ENCODE data around the gene MAP3K5.
A peak's percentile ranks its signal among the peaks of the same experiment; 100 is the strongest.

MAP3K5 gene

DNA sequence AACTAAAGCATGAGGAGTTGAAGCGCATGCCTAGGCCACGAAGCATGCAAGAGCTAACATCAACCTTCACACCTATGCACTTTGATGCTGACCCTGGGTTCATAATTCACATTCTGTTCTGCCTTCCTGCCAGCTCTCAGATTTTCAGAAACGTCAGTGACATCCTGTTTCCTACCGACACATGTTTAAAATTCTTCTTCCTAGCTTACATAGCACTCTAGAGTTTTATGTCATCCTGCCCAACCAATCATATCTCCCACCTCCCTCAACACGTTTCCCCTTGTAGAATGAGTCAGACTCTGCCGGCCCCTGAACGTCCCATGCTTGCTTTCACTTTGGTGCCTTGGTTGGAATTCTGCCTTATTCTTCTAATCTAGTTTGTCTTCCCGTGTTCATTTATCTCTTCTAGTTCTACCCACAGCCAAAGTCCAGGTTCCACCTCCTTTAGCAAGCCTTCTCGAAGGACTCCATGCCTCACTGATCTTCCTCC lies 144.9 kb downstream of the MAP3K5 start:
- peak; percentile 70 for DNase-seq (ENCODE audit: low read depth)

DNA sequence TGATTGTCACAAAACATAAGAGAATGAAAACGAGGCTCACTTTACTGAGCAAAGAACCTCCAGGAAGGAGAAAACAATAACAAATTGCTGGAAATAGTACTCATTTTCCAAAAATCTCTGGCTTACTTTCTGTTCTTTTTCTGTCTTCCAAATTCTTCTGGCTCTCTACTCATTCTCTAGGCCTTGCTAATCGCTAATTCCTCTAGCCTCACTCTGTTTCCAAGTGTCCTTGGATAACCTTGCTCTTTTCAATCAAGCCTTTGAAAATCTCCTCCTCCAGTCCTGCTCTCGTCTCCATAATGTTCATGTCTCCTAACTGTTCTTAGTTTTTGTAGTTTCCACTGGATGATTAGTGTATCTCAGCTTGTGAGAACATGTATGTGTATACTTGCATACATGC lies 145.9 kb downstream of the MAP3K5 start:
- DNase-seq (ENCODE audit: low read depth) = no peak

DNA sequence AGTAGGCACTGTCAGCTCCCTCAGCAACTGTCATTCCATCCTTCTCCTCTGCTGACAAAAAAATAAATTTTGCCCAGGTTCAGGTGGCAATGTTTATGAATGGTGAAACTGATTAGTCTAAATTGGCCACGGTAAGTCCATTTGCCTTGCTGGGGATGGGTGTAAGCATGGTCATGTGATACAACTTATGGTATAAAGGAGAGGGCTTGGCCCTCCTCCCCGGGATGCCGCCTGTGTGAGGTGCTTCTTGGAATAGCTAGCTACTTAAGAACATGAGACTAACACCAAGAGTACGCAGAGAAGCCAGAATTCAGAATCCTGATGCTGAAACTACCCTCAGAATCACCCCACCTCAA lies 147.7 kb downstream of the MAP3K5 start:
- DNase-seq (ENCODE audit: low read depth) = no peak

DNA sequence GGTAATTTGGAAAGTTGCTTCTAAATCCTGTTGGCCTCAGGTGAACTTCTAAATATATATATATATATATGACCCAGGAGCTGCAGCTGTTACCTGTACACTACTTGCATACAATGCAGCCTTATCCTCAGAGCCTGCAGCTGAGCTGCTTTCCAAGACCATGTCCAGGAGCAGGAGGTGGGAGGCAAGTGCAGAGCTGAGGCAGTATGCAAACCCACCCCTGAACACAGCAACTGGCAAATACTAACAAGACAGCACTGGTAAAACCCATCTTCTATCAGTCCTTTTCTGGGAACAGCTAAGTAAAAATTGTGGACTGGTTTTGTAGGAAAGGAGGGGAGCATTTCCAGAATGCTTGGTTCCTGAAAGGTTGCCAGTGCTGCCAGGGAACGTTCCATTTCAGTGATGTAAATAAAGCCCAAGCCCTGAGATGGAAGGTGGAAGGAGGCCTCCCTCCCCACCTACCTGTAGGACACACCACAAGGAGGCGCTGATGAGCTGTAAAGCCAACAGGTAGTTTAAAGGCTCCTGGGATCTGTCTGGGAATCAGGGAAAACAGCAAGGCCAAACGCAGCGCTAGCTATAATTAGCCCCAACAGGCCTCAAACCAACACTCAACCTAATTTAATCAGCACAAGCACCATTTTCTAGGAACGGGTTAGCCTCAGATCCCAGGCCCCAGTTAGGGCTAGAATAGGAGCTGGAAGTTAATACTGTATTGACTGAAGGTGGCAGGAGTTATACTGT lies 148.3 kb downstream of the MAP3K5 start:
- peak; percentile 83 for DNase-seq (ENCODE audit: low read depth)

DNA sequence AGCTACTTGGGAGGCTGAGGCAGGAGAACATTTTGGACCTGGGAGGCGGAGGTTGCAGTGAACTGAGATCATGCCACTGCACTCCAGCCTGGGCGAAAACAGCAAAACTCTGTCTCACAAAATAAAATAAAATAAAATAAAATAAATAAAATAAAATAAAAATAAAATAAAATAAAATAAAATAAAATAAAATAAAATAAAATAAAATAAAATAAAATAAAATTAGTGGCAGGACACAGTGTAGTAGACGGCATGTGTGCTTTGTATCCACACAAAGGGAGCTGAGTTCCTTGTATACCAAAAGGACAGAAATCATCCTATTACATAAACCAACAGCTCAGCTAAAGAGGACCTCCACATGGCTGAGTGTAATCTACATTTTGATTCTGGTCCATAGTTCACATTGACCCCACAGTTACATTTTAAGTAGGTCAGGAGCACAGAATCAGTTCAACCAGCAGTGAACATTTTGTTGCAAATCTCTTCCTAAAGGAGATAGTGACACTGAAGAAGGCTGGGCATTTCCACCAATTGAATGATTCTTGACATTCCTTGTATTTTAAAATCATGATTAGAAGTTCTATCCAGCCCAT lies 150.3 kb downstream of the MAP3K5 start:
- no peak for DNase-seq (ENCODE audit: low read depth)

DNA sequence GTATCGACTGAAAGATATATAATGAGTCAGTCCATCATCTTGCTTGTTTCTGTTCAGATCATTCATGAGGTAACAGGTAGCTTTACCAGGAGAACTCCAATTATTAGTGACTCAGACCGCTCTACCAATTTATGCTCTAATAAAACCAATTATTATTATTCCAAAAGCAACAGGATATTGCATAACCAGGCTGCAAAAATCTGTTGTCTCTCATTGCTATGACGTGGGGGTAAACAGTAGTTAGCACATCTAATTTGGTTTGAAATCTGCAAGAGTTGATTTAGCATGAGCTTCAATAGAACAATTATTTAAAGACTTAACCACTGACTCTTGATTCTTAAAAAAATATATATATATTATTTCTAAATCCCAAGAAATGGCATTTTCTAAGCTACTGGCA lies 151.1 kb downstream of the MAP3K5 start:
- DNase-seq (ENCODE audit: low read depth) = no peak

DNA sequence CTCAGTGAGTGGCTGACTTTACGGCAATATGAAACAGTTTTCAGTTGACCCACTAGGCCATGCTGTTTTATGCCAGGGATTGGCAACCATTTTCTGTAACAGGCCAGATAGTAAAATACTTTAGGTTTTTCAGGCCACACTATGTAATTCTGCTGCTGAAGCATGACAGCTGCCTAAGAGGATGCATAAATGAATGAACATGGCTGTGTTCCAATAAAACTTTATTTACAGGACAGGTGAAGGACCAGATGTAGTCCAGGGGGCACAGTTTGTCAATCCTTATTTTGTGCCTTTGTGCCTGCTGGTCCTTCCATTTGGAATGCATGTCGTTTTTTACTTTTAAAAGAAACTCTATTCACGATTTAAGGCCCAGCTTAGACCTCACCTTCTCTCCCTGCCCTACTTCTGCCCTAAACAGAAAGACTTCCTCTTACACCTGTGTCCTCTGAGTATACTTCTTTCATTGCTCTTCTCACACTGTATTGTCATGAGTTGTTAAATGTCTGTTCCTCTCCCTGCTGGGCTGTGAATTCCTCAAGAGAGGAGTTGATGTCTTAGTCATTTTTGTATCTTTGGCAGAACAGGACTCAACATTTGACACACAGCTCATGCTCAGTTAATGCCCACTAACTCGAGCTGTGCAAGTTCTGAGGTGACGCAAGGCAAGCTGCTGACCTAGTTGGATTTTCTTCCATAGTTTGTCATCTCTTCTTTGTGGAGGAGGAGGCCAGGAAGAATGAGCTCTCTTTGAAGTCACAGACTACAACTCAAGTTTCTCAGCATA lies 152.0 kb downstream of the MAP3K5 start:
- peak; percentile 20 for DNase-seq (ENCODE audit: low read depth)

DNA sequence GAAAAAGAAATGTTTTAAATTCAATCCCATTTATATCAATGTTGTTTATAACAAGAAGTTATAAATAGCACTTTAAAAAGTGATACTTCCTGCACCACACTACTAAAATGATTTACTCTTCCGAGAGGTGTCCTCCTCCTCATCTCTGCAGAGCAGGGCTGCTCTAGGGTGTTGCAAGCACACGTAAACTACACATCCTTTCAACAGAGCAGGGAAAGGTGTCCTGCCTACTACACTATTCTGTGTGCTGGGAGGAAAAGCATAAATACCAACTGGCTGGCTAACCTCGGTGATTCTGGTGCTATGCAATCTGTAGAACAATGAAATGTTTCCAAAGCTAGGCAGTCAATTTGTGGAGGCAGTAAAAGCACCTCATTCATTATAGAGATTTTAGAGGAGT lies 152.6 kb downstream of the MAP3K5 start:
- DNase-seq (ENCODE audit: low read depth) = no peak

DNA sequence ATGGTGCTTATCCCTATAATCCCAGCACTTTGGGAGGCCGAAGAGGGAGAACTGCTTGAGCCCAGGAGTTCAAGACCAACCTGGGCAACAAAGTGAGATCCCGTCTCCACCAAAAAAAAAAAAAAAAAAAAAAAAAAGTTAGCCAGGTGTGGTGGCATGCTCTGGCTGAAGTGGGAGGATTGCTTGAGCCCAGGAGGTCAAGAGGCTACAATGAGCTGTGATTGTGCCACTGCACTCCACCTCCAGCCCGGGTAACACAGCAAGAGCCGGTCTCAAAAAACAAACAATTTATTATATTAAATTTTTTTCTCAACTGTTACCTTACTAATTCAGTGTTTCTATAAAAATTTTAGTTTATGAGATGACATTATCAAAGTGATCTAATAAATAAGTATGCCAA lies 156.7 kb downstream of the MAP3K5 start:
- no peak for DNase-seq (ENCODE audit: low read depth)

DNA sequence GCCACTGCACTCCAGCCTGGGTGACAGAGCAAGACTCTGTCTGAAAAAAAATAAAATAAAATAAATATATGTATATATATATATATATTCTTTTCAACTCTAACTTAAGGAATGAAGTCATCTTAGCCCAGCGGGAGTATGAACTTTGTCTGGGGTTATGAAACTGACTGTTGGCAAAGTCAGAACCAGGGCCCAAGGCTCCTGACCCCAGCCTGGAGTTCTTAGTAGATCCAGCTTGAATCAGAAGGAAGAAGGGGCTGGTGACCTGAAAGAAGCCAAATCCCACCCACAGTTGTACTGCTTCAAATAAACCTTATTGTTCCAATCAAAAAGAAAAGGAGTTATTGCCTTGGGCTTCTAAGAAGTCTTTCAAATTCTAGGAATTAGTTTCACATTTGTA lies 158.9 kb downstream of the MAP3K5 start:
- DNase-seq (ENCODE audit: low read depth) = no peak

DNA sequence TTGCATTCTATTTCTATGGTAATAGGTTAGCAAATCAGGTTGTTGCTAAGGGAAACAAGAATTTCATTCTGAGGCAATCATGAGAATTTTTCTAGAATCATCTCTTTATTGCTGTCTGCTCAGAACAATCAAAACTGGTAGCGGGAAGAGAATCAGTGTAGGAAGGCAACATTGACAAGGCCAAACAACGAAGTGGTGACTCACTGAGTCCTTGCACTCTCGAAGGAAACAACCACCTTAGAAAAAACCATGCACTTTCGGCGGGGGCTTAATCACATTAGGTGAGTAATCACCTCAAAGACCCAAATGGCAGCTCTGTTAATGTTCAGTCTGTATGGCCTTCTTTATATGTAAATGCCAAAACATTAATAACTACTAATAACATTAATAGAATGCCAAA lies 163.3 kb downstream of the MAP3K5 start:
- peak; percentile 28 for DNase-seq (ENCODE audit: low read depth)

DNA sequence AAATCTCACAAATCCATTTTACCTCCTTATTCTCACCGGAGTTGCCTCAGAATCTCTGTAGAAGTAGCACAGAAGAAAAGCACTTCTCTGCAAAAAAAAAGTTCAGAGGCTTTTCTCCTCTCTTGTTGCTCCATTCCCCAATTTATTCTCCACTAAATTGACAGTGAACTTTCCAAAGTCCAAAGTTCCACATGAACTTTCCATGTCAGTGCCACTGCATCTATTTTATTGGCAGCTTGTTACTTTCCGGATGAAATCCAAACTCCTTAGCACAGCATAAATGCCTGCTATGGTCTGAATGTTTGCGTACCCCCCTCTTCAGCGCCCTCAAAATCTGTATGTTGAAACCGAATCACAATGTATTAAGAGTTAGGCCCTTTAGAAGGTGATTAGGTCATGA lies 165.1 kb downstream of the MAP3K5 start:
- no peak for DNase-seq (ENCODE audit: low read depth)

DNA sequence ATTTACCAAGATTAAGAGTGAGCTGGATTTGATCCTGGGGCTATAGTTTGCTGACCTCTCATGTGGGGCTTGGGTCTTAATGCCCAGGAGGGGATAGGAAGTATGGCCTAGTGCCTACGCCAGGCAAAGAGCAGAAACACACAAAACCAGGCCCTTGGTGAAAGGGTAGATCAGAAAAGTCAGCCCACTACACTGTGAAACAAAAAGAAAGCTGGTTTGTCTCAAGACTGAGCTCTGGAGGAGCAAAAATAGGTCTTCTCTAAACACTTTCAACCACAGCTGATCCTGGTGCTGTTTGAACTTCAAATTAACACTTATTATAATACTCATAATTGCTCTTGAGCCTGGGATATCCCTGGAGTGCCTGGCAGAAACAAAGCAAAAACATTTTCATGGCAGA lies 167.0 kb downstream of the MAP3K5 start:
- no peak for DNase-seq (ENCODE audit: low read depth)

DNA sequence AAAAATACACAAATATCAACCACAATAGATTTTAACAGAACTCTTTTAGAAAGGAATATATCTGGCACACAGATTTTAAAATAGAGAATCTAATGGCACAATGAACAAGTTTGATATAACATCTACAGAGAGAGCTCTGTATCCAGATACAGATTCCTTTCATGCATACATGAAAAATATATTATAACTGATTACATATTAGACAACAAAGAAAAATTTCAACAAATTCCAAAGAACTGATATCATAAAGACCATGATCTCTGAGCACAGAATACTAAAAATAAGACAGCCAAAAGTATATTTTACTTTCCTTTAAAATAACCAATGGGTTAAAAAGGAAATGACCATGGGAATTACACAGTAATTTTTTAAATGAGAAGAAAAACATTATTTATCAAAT lies 167.9 kb downstream of the MAP3K5 start:
- peak; percentile 25 for DNase-seq (ENCODE audit: low read depth)

DNA sequence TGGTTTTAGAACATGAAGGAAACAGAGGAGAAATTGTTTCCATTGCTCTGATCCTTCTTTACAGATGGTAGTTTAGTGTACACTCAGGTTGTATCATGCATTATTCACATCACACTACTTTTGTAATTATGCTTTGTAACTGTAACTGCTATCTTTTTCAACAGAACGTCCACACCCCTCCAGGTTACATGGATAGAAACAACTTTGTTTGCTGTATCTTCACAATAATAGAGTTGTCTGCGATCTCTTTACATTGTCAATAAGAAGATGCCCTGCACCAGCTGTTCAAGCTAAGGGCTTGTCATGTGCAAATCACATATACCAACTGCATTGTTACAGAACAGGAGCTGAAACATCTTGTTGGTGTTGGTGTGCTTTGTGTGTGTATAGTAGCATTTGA lies 174.2 kb downstream of the MAP3K5 start:
- no peak for DNase-seq (ENCODE audit: low read depth)

DNA sequence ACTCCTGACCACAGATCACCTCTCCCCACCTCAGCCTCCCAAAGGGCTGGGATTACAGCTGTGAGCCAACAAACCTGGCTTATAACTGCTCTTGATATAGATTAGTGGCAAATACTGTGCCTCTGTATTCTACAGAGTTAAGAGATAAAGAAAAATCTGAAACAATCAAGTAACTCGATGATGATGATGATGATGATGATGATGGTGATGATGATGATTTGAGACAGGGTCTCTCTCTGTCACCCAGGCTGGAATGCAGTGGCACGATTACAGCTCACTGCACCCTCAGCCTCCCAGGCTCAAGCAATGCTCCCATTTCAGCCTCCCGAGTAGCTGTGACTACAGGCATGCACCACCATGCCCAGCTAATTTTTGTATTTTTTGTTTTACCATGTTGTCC lies 175.8 kb downstream of the MAP3K5 start:
- no peak for DNase-seq (ENCODE audit: low read depth)

DNA sequence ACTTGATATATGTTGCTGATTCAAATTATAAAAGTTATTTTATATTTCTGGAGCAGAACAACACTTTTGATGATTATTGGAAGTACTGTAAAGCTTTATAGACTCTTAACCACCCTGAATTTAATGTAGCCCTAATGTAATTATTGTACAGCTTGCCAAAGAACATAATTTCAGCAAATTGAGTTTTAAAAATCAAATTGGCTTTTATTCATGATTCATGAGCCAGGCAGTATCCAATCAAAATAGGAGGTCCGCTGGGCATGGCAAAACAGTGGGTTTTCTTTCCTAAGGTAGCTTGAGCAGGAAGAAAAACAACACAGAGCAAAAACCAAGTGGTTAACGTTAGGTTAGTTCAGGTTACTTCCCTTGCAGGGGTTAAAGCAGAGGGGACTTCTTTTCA lies 177.3 kb downstream of the MAP3K5 start:
- DNase-seq (ENCODE audit: low read depth) = no peak

DNA sequence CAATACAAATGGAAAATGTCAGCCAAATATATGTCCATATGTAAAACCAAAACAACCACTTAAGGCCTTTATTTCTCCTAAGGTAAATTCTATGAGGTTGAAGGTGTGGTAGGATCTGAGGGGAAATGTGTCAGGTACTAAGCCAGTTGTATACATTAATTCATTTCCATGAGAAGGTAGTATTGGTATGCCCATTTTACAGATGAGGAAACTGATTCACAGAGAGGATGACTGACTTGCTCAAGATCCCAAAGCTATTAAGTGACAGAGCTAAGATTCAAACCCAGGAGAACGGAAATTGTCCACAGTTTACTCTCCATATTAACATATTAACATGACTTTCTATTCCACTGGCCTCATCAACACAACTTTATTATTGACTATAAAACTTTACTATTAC lies 177.9 kb downstream of the MAP3K5 start:
- DNase-seq (ENCODE audit: low read depth) = no peak

DNA sequence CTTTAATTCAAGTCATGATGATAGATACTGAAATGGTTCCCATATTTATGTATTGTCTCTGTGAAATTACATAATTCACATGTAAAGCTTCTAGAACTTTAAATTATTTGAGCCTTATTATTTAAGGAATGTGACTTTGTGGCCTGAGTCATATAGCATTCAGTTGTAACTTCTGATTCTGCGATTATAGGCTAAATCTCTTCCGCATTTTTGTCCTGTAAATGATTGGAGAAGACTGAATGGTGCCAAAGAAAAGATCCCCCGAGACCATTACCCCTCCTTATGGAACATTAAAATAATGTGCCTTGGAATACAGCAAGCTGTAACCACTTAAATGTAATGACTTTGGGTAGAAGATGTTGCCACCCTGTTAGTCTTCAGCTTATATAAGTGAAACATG lies 178.8 kb downstream of the MAP3K5 start:
- DNase-seq (ENCODE audit: low read depth) = peak; percentile 57

DNA sequence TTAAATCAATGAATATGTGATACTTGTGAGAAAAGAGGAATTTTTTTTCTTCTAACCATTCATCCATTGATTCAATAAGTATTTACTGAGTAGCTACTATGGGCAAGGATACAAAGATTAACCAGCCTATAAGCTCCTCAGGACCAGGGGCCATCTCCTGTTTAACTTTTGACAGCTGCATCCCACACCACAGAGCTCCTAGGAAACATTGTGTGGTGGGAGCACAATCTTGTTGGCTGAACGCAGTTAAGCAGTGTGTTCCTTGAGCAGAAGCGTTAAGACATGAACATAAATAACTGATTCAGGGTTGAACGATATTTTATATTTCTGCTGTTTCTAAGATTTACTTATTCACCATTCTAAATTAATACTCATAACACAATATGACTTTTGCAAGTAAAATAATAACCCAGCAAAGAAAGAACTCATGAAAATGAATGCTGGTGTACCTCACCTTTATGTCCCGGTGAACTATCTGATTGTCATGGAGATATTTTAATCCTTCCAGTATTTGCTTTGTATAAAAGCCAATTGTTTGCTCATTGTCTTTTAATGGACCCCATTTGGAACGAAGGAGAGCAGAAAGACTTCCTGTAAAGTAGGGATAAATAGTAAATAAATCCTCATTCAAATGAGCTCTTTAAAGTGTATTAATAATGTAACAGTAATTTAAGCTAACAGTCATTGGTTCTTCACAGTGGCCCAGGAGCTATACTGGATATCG lies 179.4 kb downstream of the MAP3K5 start:
- no peak for DNase-seq (ENCODE audit: low read depth)

DNA sequence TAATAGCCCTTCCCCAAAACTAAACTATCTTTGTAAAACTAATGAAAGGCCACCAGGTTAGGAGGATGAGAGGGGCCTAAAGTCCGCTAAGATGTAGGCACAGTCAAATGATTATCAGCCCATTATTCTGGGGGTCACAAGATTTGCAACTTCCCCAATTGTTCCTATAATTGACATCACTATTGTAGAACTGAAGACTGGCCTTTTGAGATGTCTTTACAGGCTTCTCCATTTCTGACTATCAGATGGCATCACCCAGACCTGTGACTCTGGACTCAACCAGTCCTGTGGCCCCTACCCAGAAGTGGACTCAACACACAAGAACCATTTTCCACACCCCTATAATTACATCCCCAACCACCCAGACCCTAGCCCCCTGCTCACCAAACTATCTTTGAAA lies 180.5 kb downstream of the MAP3K5 start:
- no peak for DNase-seq (ENCODE audit: low read depth)

DNA sequence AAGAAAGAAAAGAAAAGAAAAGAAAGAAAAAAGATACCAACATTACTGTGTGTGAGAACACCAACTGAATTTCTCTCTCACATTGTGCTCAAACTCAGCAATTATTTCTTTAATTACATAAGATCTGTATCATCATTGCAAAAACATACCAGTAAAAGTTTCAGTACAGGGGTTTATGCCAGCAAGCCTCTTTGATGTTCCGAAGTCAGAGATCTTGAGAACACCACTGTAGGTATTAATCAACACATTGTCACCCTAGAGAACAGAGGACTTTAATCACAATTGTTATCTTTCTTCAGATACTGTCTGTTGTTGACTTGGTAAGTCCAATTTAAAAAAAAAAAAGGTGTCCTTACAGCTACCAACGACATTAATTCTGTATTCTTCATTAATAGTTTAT lies 181.1 kb downstream of the MAP3K5 start:
- DNase-seq (ENCODE audit: low read depth) = no peak
